ENCODE measurements around the gene HSD17B4.

- TF ChIP-seq EZH2 (IDR thresholded peaks at IDR 0.05), result no peak
- TF ChIP-seq POLR2AphosphoS5 (IDR thresholded peaks at IDR 0.05; ENCODE audit: borderline replicate concordance, low read depth, low read length), result no peak
Measured at GRCh38 chr5:119452060-119452372, 281 bp upstream of the HSD17B4 start.
